Neutrophil (primary cell): Measurements from ENCODE around the gene IL15RA.

ENCODE experiments used
- H3K27ac ChIP-seq: fragments of 200-600 bp; sonication (generic); 2 replicates; pipeline ENCODE4 v1.5.1; 2016; ENCODE audit warnings: mild to moderate bottlenecking, moderate library complexity
- H3K27me3 ChIP-seq: fragments of 200-600 bp; sonication (generic); 2 replicates; pipeline ENCODE4 v1.6.0; 2016; ENCODE audit warnings: mild to moderate bottlenecking
- H3K36me3 ChIP-seq: fragments of 200-600 bp; sonication (generic); 2 replicates; pipeline ENCODE4 v1.5.1; 2017
- H3K4me1 ChIP-seq, 2 experiments: fragments of 200-600 bp in 1 of 2; sonication (generic) in 1 of 2; 1 replicate in 1 of 2; 2 replicates in 1 of 2; pipeline versions ENCODE4 v1.5.1 to v1.6.1; 2013 to 2016; ENCODE audit warnings: low read depth in 1 of 2, low read length in 1 of 2, mild to moderate bottlenecking in 1 of 2, moderate library complexity in 1 of 2; ENCODE audit not compliant: control insufficient read depth in 1 of 2, insufficient read depth in 1 of 2
- H3K4me3 ChIP-seq, 2 experiments: fragments of 200-600 bp in 1 of 2; sonication (generic) in 1 of 2; 1 replicate in 1 of 2; 2 replicates in 1 of 2; pipeline ENCODE4 v1.5.1; 2013 to 2016; ENCODE audit warnings: low read depth in 1 of 2, low read length in 1 of 2, mild to moderate bottlenecking in 1 of 2, moderate library complexity in 1 of 2
- H3K9me3 ChIP-seq: fragments of 200-600 bp; sonication (generic); 2 replicates; pipeline ENCODE4 v1.5.1; 2016
- CTCF ChIP-seq: fragments of 200-600 bp; sonication (generic); IDR thresholded peaks from 2 replicates; pipeline ENCODE4 v1.5.1; 2016; ENCODE audit warnings: antibody characterized with exemption

The IL15RA gene

GRCh38 chr10:5940807-5941218 lies 36.5 kb downstream of the IL15RA start:
- no peaks in the 10 kb centered on the region for H3K27me3 ChIP-seq
- no peak overlapping the region for H3K27ac ChIP-seq
- H3K36me3 ChIP-seq: peaks cover 34% of the 10 kb centered on the region
- H3K4me1 ChIP-seq: peaks cover 12 to 22% of the 10 kb centered on the region in 2 experiments
- H3K9me3 ChIP-seq: no peaks in the 10 kb centered on the region
- H3K4me3 ChIP-seq: no peak overlapping the region
- no peak for TF ChIP-seq CTCF

- no peaks in the 10 kb centered on the region for H3K9me3 ChIP-seq
- H3K4me3 ChIP-seq: no peak overlapping the region
- H3K27ac ChIP-seq: no peak overlapping the region
- H3K36me3 ChIP-seq: peaks cover 49% of the 10 kb centered on the region
- no peak for TF ChIP-seq CTCF
- H3K27me3 ChIP-seq: no peaks in the 10 kb centered on the region
- peaks cover 3 to 6% of the 10 kb centered on the region in 2 experiments for H3K4me1 ChIP-seq
These were observed 39.1 kb downstream of the IL15RA start for GRCh38 chr10:5938291-5938690.

GRCh38 chr10:5937016-5937415 lies 40.3 kb downstream of the IL15RA start:
- Histone ChIP-seq H3K27ac (no peak overlapping the region), H3K4me3 (no peak overlapping the region), H3K27me3 (no peaks in the 10 kb centered on the region), H3K36me3 (peaks cover 60% of the 10 kb centered on the region), H3K9me3 (no peaks in the 10 kb centered on the region), H3K4me1 (no peaks in the 10 kb centered on the region)
- TF ChIP-seq CTCF: no peak

GRCh38 chr10:5935628-5936027 lies 41.7 kb downstream of the IL15RA start:
- TF ChIP-seq CTCF: no peak
- Histone ChIP-seq H3K4me3 (no peak overlapping the region), H3K4me1 (no peaks in the 10 kb centered on the region), H3K27ac (no peak overlapping the region), H3K27me3 (no peaks in the 10 kb centered on the region), H3K36me3 (peaks cover 74% of the 10 kb centered on the region), H3K9me3 (no peaks in the 10 kb centered on the region)

- TF ChIP-seq CTCF: no peak
- Histone ChIP-seq H3K27ac (no peak overlapping the region), H3K9me3 (no peaks in the 10 kb centered on the region), H3K4me3 (no peak overlapping the region), H3K36me3 (peaks cover 89% of the 10 kb centered on the region), H3K27me3 (no peaks in the 10 kb centered on the region), H3K4me1 (no peaks in the 10 kb centered on the region)
These were observed 43.3 kb downstream of the IL15RA start for GRCh38 chr10:5933909-5934546.
